Gastroesophageal sphincter (tissue), 3 donors: Measurements from ENCODE around the gene TXNDC17.

Experiments
- CTCF ChIP-seq, 4 experiments: fragments of 200-600 bp in 2 of 4; fragments of 450-650 bp in 2 of 4; sonication (generic) in 1 of 4; IDR thresholded peaks; one replicate each; pipeline ENCODE4 v1.5.1; 2017 to 2019; ENCODE audit warnings: antibody characterized with exemption in 4 of 4, mild to moderate bottlenecking in 2 of 4, moderate library complexity in 2 of 4
- POLR2A ChIP-seq, 2 donors: fragments of 450-650 bp; IDR thresholded peaks; one replicate each; pipeline ENCODE4 v1.6.1; 2017; ENCODE audit warnings: antibody characterized with exemption in 2 of 2, mild to moderate bottlenecking in 2 of 2, moderate library complexity in 1 of 2

GRCh38 chr17:6681176-6681575, 40.3 kb downstream of the TXNDC17 start:
- no peak for TF ChIP-seq CTCF (IDR thresholded peaks at IDR 0.05)
- no peak for TF ChIP-seq POLR2A (IDR thresholded peaks at IDR 0.05)
